CD4-positive, alpha-beta T cell treated with Interleukin-2 at 100 ng/mL for 4 hours (primary cell): ENCODE results near the gene SC5D.

Experiments used
- DNase-seq: peaks from one replicate; pipeline ENCODE4 v3.0.0-alpha.2; 2020; ENCODE audit warnings: low spot score

Gene SC5D

GRCh38 chr11:121292495-121293287 lies at the start of gene SC5D:
Gene SC5D, plus strand, starts transcription at chr11:121292771. Its CDS starts 10,605 bp downstream, at chr11:121303376.
- peak; percentile 93 for DNase-seq

GRCh38 chr11:121244884-121245283 lies 47.7 kb upstream of the SC5D start:
- DNase-seq: no peak

- DNase-seq: no peak
Observed at GRCh38 chr11:121246021-121246768, 46.4 kb upstream of the SC5D start.

GRCh38 chr11:121246769-121247035 lies 45.9 kb upstream of the SC5D start:
- no peak for DNase-seq

GRCh38 chr11:121248496-121248895 lies 44.1 kb upstream of the SC5D start:
- no peak for DNase-seq

- DNase-seq: peak; percentile 45
Observed at GRCh38 chr11:121249039-121249663, 43.4 kb upstream of the SC5D start.

- DNase-seq: no peak
Observed at GRCh38 chr11:121250843-121251242, 41.7 kb upstream of the SC5D start.

- no peak for DNase-seq
Observed at GRCh38 chr11:121253951-121254350, 38.6 kb upstream of the SC5D start.

GRCh38 chr11:121254756-121255155 lies 37.8 kb upstream of the SC5D start:
- no peak for DNase-seq

GRCh38 chr11:121255473-121256125 lies 37.0 kb upstream of the SC5D start:
- no peak for DNase-seq

- no peak for DNase-seq
Observed at GRCh38 chr11:121257289-121257688, 35.3 kb upstream of the SC5D start.

GRCh38 chr11:121257976-121258375 lies 34.6 kb upstream of the SC5D start:
- no peak for DNase-seq

GRCh38 chr11:121265586-121265985 lies 27.0 kb upstream of the SC5D start:
- DNase-seq: no peak

GRCh38 chr11:121268581-121268980 lies 24.0 kb upstream of the SC5D start:
- DNase-seq: no peak

- DNase-seq: no peak
Observed at GRCh38 chr11:121270001-121270678, 22.4 kb upstream of the SC5D start.

- DNase-seq: no peak
Observed at GRCh38 chr11:121274332-121274991, 18.1 kb upstream of the SC5D start.

GRCh38 chr11:121281698-121282097 lies 10.9 kb upstream of the SC5D start:
- no peak for DNase-seq

GRCh38 chr11:121282386-121282785 lies 10.2 kb upstream of the SC5D start:
- no peak for DNase-seq

GRCh38 chr11:121282886-121283502 lies 9.6 kb upstream of the SC5D start:
- no peak for DNase-seq

- DNase-seq: no peak
Observed at GRCh38 chr11:121291319-121291718, 1.3 kb upstream of the SC5D start.

- peak; percentile 31 for DNase-seq
Observed at GRCh38 chr11:121291896-121292494, 576 bp upstream of the SC5D start.
